AG10803 (cell line): ENCODE results near the gene SMIM12.

Experiments used
- DNase-seq: peaks from one replicate; pipeline ENCODE4 v3.0.0; 2010; ENCODE audit warnings: low read depth
- H3K4me3 ChIP-seq: 2 replicates; pipeline ENCODE4 v1.5.1; 2011; ENCODE audit warnings: mild to moderate bottlenecking, low read length, control low read depth
- TF ChIP-seq, protein P1 (sequence below): conservative IDR thresholded peaks from 2 replicates; pipeline ENCODE4 v1.5.1; 2011; ENCODE audit warnings: mild to moderate bottlenecking, low read length, control low read depth, inconsistent platforms

SMIM12 gene, protein sequence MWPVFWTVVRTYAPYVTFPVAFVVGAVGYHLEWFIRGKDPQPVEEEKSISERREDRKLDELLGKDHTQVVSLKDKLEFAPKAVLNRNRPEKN

DNA sequence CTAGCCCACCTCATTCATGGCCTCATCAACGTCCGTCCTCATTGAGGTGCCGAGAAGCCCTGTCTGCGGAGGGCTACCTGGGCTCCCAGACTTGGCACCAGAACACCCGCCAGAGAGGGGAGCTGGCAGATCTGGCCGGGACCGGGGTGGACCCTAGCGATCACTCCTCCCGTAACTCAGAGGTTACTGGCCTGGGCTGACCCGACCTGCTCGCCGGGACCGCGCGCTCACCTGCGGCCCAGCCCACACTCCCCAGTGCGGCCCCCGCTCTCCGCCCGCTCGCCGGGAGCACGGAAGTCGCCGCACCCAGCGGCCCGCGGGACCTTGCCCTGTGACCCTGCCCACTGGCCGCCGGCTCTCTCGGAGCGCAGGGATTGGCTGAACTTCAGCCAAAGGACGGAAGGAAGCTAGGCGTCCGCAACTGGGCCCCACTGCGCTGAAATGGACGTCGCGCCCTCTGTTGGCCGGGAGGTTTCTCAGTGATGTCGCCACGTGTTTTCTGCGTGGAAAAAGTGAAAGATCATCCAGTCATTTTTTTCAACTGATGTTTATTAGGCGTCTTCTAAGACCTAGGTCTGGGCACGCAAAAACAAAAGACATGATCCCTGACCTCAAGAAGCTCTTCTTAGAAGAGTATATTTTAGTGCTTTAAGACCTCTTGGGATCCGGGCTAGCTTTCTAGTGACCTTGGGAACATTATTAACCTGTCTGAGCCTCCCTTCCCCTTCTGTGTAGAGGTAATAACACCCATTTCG lies at the start of gene SMIM12:
Gene SMIM12, minus strand, starts transcription at position 304 of the 755 bp plus-strand sequence. CDS start 3,772 bp downstream, outside the sequence.
- TF ChIP-seq, protein P1, sequence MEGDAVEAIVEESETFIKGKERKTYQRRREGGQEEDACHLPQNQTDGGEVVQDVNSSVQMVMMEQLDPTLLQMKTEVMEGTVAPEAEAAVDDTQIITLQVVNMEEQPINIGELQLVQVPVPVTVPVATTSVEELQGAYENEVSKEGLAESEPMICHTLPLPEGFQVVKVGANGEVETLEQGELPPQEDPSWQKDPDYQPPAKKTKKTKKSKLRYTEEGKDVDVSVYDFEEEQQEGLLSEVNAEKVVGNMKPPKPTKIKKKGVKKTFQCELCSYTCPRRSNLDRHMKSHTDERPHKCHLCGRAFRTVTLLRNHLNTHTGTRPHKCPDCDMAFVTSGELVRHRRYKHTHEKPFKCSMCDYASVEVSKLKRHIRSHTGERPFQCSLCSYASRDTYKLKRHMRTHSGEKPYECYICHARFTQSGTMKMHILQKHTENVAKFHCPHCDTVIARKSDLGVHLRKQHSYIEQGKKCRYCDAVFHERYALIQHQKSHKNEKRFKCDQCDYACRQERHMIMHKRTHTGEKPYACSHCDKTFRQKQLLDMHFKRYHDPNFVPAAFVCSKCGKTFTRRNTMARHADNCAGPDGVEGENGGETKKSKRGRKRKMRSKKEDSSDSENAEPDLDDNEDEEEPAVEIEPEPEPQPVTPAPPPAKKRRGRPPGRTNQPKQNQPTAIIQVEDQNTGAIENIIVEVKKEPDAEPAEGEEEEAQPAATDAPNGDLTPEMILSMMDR = peak; percentile 81
- H3K4me3 ChIP-seq = peak within 1 kb of the TSS; percentile 100
- peak; percentile 93 for DNase-seq

DNA sequence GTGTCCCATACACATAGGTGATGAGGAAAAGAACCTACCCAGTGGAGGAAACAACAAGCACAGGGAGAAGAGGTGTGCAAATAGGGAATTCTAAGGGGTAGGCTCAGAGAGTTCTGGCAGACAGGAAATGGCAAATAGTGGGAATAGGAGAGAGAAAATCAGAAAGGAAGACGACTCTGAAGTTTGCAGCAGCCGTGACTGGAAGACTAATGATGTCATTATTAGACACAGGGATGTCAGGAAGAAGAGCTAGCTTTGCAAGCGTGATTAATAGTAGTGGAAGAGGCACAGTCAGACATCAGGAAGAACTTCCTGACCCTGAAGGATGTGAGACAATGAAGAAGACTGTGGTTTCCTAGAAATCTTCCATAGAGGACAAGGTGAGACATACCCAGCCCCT lies 48.8 kb upstream of the SMIM12 start:
- no peak overlapping the region for H3K4me3 ChIP-seq
- no peak for DNase-seq
- TF ChIP-seq, protein P1 = no peak

DNA sequence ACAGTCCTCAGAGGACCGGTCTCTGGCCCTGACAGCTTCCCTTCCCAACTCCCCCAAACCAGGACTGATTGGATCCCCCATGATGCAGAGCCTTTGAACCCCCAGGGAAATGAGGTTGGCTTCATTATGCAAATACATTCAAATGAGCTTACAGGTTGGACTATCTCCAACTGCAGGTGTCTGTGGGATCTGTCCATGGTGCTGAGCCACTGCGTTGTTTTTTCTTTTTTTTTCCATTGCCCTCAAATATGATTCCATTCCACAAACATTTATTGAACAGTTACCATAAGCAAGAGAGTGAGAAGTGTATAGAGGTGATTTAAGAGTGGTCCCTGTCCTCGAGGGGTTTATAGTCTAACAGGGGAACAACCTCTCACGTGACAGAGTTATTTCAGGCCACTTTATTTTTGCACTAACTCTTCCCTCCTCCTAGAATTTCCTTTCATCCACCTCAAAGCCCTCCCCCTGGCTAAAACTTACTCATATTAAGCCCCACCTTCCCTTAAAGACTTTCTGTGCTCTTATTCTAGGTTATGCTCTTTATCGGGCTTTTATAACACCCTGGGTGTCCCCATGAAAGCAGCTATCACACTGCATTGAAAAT lies 48.0 kb upstream of the SMIM12 start:
- no peak for DNase-seq
- TF ChIP-seq, protein P1 = no peak
- H3K4me3 ChIP-seq = no peak overlapping the region

DNA sequence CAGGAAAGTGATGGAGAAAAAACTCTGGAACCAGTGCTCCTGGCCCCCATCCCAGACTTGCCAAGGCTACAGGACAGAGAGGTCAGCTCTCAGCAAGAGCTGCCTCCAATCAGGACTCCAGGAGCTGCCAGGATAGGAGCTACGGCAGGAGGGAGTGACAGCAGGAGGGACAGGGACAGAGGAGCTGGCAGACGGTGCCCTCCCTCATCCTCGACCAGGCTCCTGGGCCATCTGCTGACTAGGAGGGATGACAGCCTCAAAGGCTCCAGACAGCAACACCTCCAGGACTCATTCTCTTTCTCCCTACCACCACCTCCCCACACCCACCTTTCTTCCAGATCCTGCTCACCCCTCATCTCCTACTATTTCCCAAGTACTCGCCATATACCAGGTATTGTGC lies 47.2 kb upstream of the SMIM12 start:
- no peak for DNase-seq
- no peak overlapping the region for H3K4me3 ChIP-seq
- TF ChIP-seq, protein P1 = no peak

DNA sequence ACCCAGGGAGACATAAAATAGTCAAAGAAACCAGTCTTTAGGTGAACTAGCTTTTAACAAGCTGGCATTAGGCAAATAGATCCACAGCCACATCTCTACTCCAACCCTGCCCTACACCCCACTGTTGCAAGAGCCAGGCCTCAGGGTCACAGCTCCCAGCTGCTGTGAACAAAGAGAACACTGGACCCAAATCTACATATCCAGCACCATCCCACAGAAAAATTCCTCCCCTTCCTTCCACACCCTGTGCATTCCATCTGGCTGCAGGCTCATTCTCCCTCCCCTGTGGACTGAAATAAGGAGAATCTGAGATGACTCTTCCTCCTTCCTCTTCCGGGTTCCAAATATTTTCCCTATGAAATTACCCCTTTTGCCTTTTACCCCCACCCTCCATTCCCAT lies 46.7 kb upstream of the SMIM12 start:
- DNase-seq = no peak
- H3K4me3 ChIP-seq = no peak overlapping the region
- TF ChIP-seq, protein P1 = no peak

DNA sequence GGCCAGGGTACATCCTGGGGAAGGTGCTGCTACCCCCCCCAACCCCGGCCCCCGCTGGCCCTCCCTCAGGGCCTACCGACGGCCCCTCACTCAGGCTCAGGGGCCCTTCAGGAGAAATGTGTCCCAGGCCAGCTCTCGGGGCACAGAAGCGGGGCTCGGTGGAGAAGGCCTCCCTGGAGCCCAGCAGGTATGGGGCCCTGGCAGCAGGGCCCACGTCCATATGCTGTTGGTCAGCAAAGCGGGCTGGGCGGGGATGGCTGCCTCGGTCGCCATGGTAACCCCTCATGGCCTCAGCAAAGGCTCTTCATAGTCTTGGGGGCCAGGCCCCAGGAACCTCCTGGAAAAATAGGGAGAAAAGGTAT lies 45.5 kb upstream of the SMIM12 start:
- no peak overlapping the region for H3K4me3 ChIP-seq
- DNase-seq = no peak
- TF ChIP-seq, protein P1 = no peak
